ENCODE data around the gene OLFM2.
A peak's percentile ranks its signal among the peaks of the same experiment; 100 is the strongest.
"Not testable (repeated sequence)": the region's sequence is repeated elsewhere in the genome, so short reads cannot be mapped to it uniquely, and the experiment has no call there.

The OLFM2 gene

GRCh38 chr19:9941671-9942070 lies 5.4 kb upstream of the OLFM2 start:
- no peak for DNase-seq

- DNase-seq, result no peak
Measured at GRCh38 chr19:9941231-9941630, 4.9 kb upstream of the OLFM2 start.

- DNase-seq, result no peak
Measured at GRCh38 chr19:9940778-9941177, 4.5 kb upstream of the OLFM2 start.

- peak in 1 of 2 donors; percentile 4 for DNase-seq
Measured at GRCh38 chr19:9939301-9939913, 3.1 kb upstream of the OLFM2 start.

- DNase-seq, result no peak
Measured at GRCh38 chr19:9937001-9937411, 691 bp upstream of the OLFM2 start.

GRCh38 chr19:9935506-9936325 lies 599 bp downstream of the OLFM2 start:
- no peak for DNase-seq

- peak; percentile 64 to 78 for DNase-seq
Measured at GRCh38 chr19:9934132-9934950, 2.0 kb downstream of the OLFM2 start.

- no peak for DNase-seq
Measured at GRCh38 chr19:9932835-9933234, 3.5 kb downstream of the OLFM2 start.

GRCh38 chr19:9931629-9932028 lies 4.7 kb downstream of the OLFM2 start:
- no peak for DNase-seq

GRCh38 chr19:9923440-9923839 lies 12.9 kb downstream of the OLFM2 start:
- DNase-seq, result no peak

- DNase-seq, result not testable (repeated sequence)
Measured at GRCh38 chr19:9922782-9923379, 13.4 kb downstream of the OLFM2 start.

- peak; percentile 47 to 51 for DNase-seq
Measured at GRCh38 chr19:9917321-9917720, 19.0 kb downstream of the OLFM2 start.

GRCh38 chr19:9916719-9917118 lies 19.6 kb downstream of the OLFM2 start:
- no peak for DNase-seq

- DNase-seq, result peak; percentile 67 to 85
Measured at GRCh38 chr19:9914315-9915207, 21.8 kb downstream of the OLFM2 start.

- DNase-seq, result no peak
Measured at GRCh38 chr19:9914001-9914314, 22.4 kb downstream of the OLFM2 start.

- DNase-seq, result no peak
Measured at GRCh38 chr19:9913237-9914000, 22.9 kb downstream of the OLFM2 start.

GRCh38 chr19:9912551-9913236 lies 23.6 kb downstream of the OLFM2 start:
- no peak for DNase-seq

GRCh38 chr19:9911524-9912185 lies 24.7 kb downstream of the OLFM2 start:
- no peak for DNase-seq

GRCh38 chr19:9910625-9911024 lies 25.7 kb downstream of the OLFM2 start:
- DNase-seq, result no peak

- DNase-seq, result no peak
Measured at GRCh38 chr19:9909251-9909650, 27.1 kb downstream of the OLFM2 start.
